Left ventricle myocardium inferior (tissue), 1 donor: ENCODE results near the gene CHCHD10. TPM values are rescaled to one million over a fixed set of nuclear protein-coding genes. Genes with fewer than 3 reads are reported as not detected.
A peak's percentile ranks its signal among the peaks of the same experiment; 100 is the strongest.

Source experiments
- DNase-seq: peaks from one replicate; pipeline ENCODE4 v3.0.0-alpha.2; 2020
- H3K27ac ChIP-seq: fragments of 200-600 bp; replicated peaks from 2 replicates; pipeline ENCODE4 v1.8.0; 2021
- H3K27me3 ChIP-seq: fragments of 200-600 bp; 2 replicates; pipeline ENCODE4 v1.8.0; 2021; ENCODE audit warnings: low read depth
- H3K36me3 ChIP-seq: fragments of 200-600 bp; 2 replicates; pipeline ENCODE4 v1.8.0; 2021
- H3K4me1 ChIP-seq: fragments of 200-600 bp; 2 replicates; pipeline ENCODE4 v1.8.0; 2021
- H3K4me3 ChIP-seq: fragments of 200-600 bp; 2 replicates; pipeline ENCODE4 v1.8.0; 2021; ENCODE audit warnings: mild to moderate bottlenecking, moderate library complexity
- H3K9me3 ChIP-seq: fragments of 200-600 bp; replicated peaks from 2 replicates; pipeline ENCODE4 v1.8.0; 2021
- intact Hi-C: fragments of 100-400 bp; cut with micrococcal nuclease; formaldehyde crosslinking; loops from one replicate; pipeline ENCODE4 v1.11.0; 2022
- total RNA-seq: library from RNA; stranded (reverse); fragmentation: NEBNext Ultra II Directional; extraction: Animal tissue kit (Norgen Biotek cat#: 25700); gene quantifications from one replicate; pipeline ENCODE4 v1.2.1, GENCODE V29; 2021
- TF ChIP-seq, protein P1 (sequence below): fragments of 200-600 bp; IDR thresholded peaks from 2 replicates; pipeline ENCODE4 v1.8.0; 2021; ENCODE audit warnings: antibody characterized with exemption, mild to moderate bottlenecking, borderline replicate concordance
- donor health status: DM: no; HTN: yes; CAD: no; lungs with severe emphysema.

The CHCHD10 gene
- total RNA-seq, 1 donor from 2014 or later, result 1,446 TPM

DNA sequence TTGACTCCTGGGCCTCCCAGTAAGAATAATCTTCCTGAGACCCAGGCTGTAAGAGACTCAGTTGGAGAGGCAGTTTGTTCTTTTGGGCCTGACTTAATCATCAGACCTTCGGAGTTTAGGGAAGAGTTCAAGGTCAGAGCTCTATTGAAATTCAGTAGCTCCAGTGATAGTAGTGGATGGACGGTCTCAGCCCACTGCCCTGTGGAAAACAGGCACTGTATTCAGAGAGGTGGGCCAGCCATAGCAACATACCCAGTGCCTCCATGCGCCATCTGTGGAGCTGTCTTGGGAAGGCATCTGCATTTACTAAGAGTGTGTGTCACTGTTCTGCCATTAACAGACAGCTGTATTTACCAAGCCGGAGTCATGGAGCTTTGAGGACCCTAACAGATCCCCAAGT, 21.9 kb upstream of the CHCHD10 start:
- intact Hi-C loops, result no loop called here
- peaks cover 28% of the 10 kb centered on the region for H3K36me3 ChIP-seq
- no peak for DNase-seq
- TF ChIP-seq, protein P1, sequence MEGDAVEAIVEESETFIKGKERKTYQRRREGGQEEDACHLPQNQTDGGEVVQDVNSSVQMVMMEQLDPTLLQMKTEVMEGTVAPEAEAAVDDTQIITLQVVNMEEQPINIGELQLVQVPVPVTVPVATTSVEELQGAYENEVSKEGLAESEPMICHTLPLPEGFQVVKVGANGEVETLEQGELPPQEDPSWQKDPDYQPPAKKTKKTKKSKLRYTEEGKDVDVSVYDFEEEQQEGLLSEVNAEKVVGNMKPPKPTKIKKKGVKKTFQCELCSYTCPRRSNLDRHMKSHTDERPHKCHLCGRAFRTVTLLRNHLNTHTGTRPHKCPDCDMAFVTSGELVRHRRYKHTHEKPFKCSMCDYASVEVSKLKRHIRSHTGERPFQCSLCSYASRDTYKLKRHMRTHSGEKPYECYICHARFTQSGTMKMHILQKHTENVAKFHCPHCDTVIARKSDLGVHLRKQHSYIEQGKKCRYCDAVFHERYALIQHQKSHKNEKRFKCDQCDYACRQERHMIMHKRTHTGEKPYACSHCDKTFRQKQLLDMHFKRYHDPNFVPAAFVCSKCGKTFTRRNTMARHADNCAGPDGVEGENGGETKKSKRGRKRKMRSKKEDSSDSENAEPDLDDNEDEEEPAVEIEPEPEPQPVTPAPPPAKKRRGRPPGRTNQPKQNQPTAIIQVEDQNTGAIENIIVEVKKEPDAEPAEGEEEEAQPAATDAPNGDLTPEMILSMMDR, result no peak
- peaks cover 68% of the 10 kb centered on the region for H3K4me1 ChIP-seq
- H3K27me3 ChIP-seq, result no peaks in the 10 kb centered on the region
- H3K27ac ChIP-seq, result peak overlapping the region; percentile 1
- H3K9me3 ChIP-seq, result no peaks in the 10 kb centered on the region
- no peak overlapping the region for H3K4me3 ChIP-seq

DNA sequence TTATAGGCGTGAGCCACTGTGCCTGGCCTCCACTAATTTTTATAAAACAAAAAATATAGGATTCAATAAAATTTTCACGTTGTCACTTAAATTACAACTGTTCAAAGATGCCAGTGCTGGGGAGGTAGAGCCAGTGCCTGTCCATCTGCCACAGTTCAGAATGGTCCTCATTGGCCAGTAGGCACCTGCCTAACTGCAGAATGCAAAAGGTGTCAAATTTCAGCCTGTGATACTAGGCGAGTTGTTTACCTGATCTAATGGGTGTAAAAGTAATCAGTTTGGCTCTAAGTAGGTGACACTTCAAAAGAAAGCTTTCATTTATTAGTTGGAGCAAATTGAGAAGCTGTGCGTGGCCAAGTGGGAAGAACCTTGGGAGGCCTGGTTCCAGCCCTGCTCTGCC, 21.3 kb upstream of the CHCHD10 start:
- TF ChIP-seq, protein P1, result no peak
- H3K27ac ChIP-seq, result peak overlapping the region; percentile 1
- H3K9me3 ChIP-seq, result no peaks in the 10 kb centered on the region
- peaks cover 23% of the 10 kb centered on the region for H3K36me3 ChIP-seq
- intact Hi-C loops, result no loop called here
- peaks cover 68% of the 10 kb centered on the region for H3K4me1 ChIP-seq
- no peaks in the 10 kb centered on the region for H3K27me3 ChIP-seq
- no peak for DNase-seq
- no peak overlapping the region for H3K4me3 ChIP-seq

DNA sequence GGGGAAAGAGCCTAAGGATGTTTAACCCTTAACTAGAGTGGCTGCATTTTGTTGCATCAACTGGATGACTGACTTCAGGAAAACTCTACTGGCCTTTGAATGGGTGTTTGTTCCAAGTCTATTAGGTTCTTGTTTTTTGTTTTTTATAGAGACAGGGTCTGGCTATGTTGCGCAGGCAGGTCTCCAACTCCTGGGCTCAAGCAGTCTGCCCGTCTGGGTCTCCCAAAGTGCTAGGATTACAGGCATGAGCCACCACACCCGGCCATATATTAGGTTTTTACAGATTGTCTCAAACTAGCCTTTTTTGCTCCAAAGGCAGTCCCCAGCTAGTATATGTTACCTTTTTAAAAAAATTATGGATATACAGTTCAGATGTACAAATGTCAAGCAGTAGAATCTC, 20.1 kb upstream of the CHCHD10 start:
- peak overlapping the region; percentile 100 for H3K27ac ChIP-seq
- peaks cover 68% of the 10 kb centered on the region for H3K4me1 ChIP-seq
- peak overlapping the region; percentile 95 for H3K4me3 ChIP-seq
- no peaks in the 10 kb centered on the region for H3K27me3 ChIP-seq
- peaks cover 11% of the 10 kb centered on the region for H3K36me3 ChIP-seq
- intact Hi-C loops, result no loop called here
- H3K9me3 ChIP-seq, result no peaks in the 10 kb centered on the region
- TF ChIP-seq, protein P1, result no peak
- no peak for DNase-seq

DNA sequence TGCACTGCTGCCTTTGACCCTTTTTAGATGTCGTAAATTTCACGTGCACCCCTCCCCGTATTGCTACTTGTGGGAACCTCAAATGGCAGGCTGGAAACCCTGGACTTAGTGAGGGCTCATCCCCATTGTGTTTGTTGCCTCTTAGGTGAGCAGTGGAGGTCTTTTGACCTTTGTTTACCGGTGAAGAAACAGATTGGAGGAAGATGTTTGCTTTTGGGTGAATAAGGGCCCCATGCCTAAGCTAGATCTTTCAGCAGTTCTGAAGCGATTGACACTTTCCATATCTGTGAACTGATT, 19.8 kb upstream of the CHCHD10 start:
- TF ChIP-seq, protein P1, result no peak
- Histone ChIP-seq H3K4me3 (peak overlapping the region; percentile 95), H3K27me3 (no peaks in the 10 kb centered on the region), H3K27ac (peak overlapping the region; percentile 100), H3K4me1 (peaks cover 68% of the 10 kb centered on the region), H3K36me3 (peaks cover 8% of the 10 kb centered on the region), H3K9me3 (no peaks in the 10 kb centered on the region)
- intact Hi-C loops, result no loop called here
- no peak for DNase-seq

DNA sequence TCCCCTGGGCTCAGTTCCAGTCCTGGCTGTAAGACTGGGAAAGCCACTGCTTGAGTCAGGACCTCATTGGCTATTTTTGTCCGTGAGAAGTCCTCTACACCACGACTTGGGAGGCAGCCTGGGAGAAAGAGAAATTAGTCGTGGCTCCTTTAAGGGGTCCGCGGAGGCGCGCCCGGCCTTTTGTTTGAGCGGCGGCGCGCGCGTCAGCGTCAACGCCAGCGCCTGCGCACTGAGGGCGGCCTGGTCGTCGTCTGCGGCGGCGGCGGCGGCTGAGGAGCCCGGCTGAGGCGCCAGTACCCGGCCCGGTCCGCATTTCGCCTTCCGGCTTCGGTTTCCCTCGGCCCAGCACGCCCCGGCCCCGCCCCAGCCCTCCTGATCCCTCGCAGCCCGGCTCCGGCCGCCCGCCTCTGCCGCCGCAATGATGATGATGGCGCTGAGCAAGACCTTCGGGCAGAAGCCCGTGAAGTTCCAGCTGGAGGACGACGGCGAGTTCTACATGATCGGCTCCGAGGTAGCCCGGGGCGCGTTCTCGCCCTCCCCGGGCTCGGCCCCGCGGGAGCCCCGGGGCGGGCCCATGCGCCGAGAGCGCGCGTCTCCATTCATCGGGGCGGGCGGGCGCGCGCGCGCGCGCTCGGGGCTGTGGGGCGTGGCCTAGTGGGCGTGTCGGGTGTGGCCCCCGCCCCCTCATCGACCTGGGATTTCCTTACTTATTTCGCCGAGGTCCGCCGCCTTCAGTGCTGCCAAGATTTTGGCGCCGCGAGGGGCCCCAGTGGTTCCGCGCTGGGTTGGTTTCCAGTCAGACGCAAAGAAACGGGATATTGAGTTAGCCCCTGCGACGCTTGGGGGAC, 19.2 kb upstream of the CHCHD10 start, which contains the start of gene SMARCB1:
Gene SMARCB1 (plus strand): TSS at position 215 of the 848 bp plus-strand sequence. CDS start 204 bp downstream, at position 419.
- peak within 1 kb of the TSS; percentile 100 for H3K27ac ChIP-seq
- TF ChIP-seq, protein P1, result peak; percentile 19
- peaks cover 64% of the 10 kb centered on the region for H3K4me1 ChIP-seq
- H3K36me3 ChIP-seq, result peaks cover 2% of the 10 kb centered on the region
- intact Hi-C loops, result no loop called here
- peak; percentile 93 for DNase-seq
- no peaks in the 10 kb centered on the region for H3K27me3 ChIP-seq
- peak within 1 kb of the TSS; percentile 95 for H3K4me3 ChIP-seq
- no peaks in the 10 kb centered on the region for H3K9me3 ChIP-seq
